GM06990 (cell line): ENCODE measurements around the gene SLC16A6.
"Not testable (repeated sequence)": the region's sequence is repeated elsewhere in the genome, so short reads cannot be mapped to it uniquely, and the experiment has no call there.

Source experiments
- DNase-seq: peaks from one replicate; pipeline ENCODE4 v3.0.0-alpha.2; 2011; ENCODE audit not compliant: insufficient read length; ENCODE audit errors: extremely low read depth
- H3K27me3 ChIP-seq: replicated peaks from 2 replicates; pipeline ENCODE4 v1.6.0; 2011; ENCODE audit warnings: low read length; ENCODE audit not compliant: control insufficient read depth, insufficient read depth
- H3K36me3 ChIP-seq: 2 replicates; pipeline ENCODE4 v1.5.1; 2011; ENCODE audit warnings: low read length; ENCODE audit not compliant: control insufficient read depth, insufficient read depth
- H3K4me3 ChIP-seq: replicated peaks from 2 replicates; pipeline ENCODE4 v1.5.1; 2011; ENCODE audit warnings: low read depth, mild to moderate bottlenecking, control low read depth, low read length
- TF ChIP-seq, protein P1 (sequence below): IDR thresholded peaks from 2 replicates; pipeline ENCODE4 v1.5.1; 2011; ENCODE audit warnings: low read length, control low read depth, mild to moderate bottlenecking, inconsistent platforms; ENCODE audit not compliant: insufficient read depth, poor library complexity, severe bottlenecking

The SLC16A6 gene

DNA sequence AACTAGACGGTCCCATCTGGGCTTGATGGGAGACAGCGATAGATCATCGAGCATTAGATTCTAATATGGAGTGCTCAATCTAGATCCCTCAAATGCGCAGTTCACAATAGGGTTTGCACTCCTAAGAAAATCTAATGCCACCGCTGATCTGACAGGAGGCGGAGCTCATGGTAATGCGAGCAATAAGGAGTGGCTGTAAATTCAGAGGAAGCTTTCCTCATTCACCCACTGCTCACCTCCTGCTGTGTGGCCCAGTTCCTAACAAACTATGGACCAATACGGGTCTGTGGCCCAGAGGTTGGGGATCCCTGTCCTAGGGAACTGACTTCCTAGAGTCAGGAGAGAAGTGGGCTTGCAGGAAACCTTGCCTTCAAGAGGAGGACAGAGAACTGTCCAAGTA, 68.3 kb downstream of the SLC16A6 start:
- DNase-seq: no peak
- no peaks in the 10 kb centered on the region for H3K36me3 ChIP-seq
- no peak overlapping the region for H3K4me3 ChIP-seq
- no peaks in the 10 kb centered on the region for H3K27me3 ChIP-seq
- TF ChIP-seq, protein P1, sequence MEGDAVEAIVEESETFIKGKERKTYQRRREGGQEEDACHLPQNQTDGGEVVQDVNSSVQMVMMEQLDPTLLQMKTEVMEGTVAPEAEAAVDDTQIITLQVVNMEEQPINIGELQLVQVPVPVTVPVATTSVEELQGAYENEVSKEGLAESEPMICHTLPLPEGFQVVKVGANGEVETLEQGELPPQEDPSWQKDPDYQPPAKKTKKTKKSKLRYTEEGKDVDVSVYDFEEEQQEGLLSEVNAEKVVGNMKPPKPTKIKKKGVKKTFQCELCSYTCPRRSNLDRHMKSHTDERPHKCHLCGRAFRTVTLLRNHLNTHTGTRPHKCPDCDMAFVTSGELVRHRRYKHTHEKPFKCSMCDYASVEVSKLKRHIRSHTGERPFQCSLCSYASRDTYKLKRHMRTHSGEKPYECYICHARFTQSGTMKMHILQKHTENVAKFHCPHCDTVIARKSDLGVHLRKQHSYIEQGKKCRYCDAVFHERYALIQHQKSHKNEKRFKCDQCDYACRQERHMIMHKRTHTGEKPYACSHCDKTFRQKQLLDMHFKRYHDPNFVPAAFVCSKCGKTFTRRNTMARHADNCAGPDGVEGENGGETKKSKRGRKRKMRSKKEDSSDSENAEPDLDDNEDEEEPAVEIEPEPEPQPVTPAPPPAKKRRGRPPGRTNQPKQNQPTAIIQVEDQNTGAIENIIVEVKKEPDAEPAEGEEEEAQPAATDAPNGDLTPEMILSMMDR: no peak

DNA sequence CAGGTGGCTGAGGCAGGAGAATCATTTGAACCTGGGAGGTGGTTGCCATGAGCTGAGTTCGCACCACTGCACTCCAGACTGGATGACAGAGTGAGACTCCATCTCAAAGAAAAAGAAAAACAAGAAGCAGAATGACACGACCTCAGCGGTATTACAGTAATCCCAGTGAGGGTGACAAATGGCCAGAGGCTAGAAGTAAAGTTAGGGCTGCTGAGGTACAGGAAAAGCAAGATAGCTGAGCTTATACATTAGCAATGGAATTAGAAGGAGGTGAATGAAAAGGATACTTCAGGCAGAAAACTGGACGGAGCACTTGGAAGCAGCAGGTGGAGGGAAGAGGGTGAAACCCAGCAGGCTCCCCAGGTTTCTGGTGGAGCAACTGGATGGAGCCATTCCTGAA, 69.1 kb downstream of the SLC16A6 start:
- no peaks in the 10 kb centered on the region for H3K27me3 ChIP-seq
- H3K4me3 ChIP-seq: no peak overlapping the region
- TF ChIP-seq, protein P1: no peak
- no peak for DNase-seq
- no peaks in the 10 kb centered on the region for H3K36me3 ChIP-seq

DNA sequence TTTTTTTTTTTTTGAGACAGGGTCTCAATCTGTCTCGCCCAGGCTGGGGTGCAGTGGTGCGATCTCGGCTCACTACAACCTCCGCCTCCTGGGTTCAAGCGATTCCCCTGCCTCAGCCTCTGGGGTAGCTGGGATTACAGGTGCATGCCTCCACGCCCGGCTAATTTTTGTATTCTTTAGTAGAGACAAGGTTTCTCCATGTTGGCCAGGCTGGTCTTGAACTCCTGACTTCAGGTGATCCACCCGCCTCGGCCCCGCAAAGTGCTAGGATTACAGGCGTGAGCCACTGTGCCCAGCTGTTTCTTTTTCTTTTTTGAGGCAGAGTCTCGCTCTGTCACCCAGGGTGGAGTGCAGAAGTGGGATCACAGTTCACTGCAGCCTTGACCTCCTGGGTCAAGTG, 70.1 kb downstream of the SLC16A6 start:
- not testable (repeated sequence) for H3K27me3 ChIP-seq, H3K4me3 ChIP-seq, H3K36me3 ChIP-seq, DNase-seq

DNA sequence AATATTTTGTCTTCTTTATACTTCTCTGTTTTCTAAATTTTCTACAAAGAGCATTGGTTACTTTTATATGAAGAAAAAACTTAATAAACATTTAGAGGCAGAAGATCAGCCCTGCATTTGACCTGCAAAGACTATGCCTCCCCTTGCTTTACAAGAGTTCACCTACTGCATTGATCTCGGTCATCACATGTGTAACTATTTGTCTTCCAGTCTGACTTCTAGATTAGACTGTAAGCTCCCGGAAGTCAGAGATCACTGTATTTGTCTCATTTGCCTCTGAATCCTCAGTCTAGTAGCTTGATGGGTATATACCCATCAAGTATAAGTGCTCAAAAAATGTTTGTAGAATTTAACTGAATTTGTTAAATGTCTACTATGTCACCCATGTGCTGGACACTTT, 70.7 kb downstream of the SLC16A6 start:
- H3K4me3 ChIP-seq, H3K36me3 ChIP-seq, DNase-seq, H3K27me3 ChIP-seq: not testable (repeated sequence)

DNA sequence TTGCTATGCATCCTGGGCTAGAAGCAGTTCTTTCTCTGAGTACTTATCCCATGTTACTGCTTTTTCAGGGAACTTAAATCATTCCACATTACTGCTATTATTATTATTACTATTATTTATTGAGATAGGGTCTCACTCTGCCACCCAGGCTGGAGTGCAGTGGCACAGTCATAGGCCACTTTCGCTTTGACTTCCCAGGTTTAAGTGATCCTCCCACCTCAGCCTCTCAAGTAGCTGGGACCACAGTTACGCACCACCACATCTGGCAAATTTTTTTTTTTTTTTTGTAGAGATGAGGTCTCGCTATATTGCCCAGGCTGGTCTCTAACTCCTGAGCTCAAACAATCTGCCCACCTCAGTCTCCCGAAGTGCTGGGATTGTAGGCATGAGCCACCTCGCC, 71.5 kb downstream of the SLC16A6 start:
- DNase-seq, H3K27me3 ChIP-seq, H3K36me3 ChIP-seq, H3K4me3 ChIP-seq: not testable (repeated sequence)
